GM18520 (cell line): ENCODE data around the gene JADE2.

Source experiments
- ATAC-seq: cut with Tn5 transposase; IDR thresholded peaks from one replicate; pipeline ENCODE4 v1.9.1; 2021; ENCODE audit not compliant: unreplicated experiment

Gene JADE2

GRCh38 chr5:134626369-134627014 is 101.0 kb downstream of the JADE2 start:
- no peak for ATAC-seq
